Pancreas (tissue), 10 donors: ENCODE measurements around the gene NKD1. TPM values are rescaled to one million over a fixed set of nuclear protein-coding genes. Genes with fewer than 3 reads are reported as not detected.

ENCODE experiments used
- ATAC-seq, 4 donors: fragments of 200-7000 bp; cut with Tn5 transposase; one replicate each; pipeline versions ENCODE4 v1.8.0 to v1.9.1; 2020; ENCODE audit warnings: mild to moderate bottlenecking in 4 of 4, moderate library complexity in 4 of 4
- DNase-seq, 6 donors: peaks; one replicate each; pipeline ENCODE4 v3.0.0-alpha.2; 2020
- FAIRE-seq: peaks from 2 replicates; lab custom pipeline; 2012; peaks lifted over from hg19 to GRCh38; lab: Jason Lieb, UNC
- H3K27ac ChIP-seq, 4 donors: fragments of 200-600 bp; sonication (generic); 1 replicate in 3 of 4; 2 replicates in 1 of 4; pipeline versions ENCODE4 v1.5.0 to v1.8.0; 2020
- H3K27me3 ChIP-seq, 4 donors: fragments of 200-600 bp; one replicate each; pipeline ENCODE4 v1.8.0; 2021
- H3K36me3 ChIP-seq, 3 donors: fragments of 200-600 bp; sonication (generic) in 1 of 3; one replicate each; pipeline versions ENCODE4 v1.5.0 to v1.8.0; 2020 to 2021
- H3K4me1 ChIP-seq, 3 donors: fragments of 200-600 bp; one replicate each; pipeline ENCODE4 v1.8.0; 2021
- H3K4me3 ChIP-seq, 4 donors: fragments of 200-600 bp; sonication (generic) in 2 of 4; one replicate each; pipeline versions ENCODE4 v1.5.0 to v1.8.0; 2020 to 2021
- H3K9me3 ChIP-seq, 4 donors: fragments of 200-600 bp; one replicate each; pipeline ENCODE4 v1.8.0; 2021
- WGBS, 2 donors: extraction: QIAGEN DNeasy Blood & Tissue Kit; methylation state at CpG; one replicate each; pipeline ENCODE4 v1.1.7; 2013; 5-methylcytosine and 5-hydroxymethylcytosine counted together
- intact Hi-C, 3 donors: fragments of 100-400 bp; cut with DNase I; formaldehyde crosslinking; loops; one replicate each; pipeline versions ENCODE4 v1.11.1 to v1.14.2; 2022
- polyA plus RNA-seq, 2 donors: library from polyadenylated mRNA; stranded (reverse); fragments of 200-250 nt; gene quantifications; one replicate each; pipeline ENCODE4 v1.2.3, GENCODE V29; 2013
- total RNA-seq, 6 donors: library from RNA; stranded (reverse); fragmentation: NEBNext Ultra II Directional in 4 of 6; extraction: Animal tissue kit (Norgen Biotek cat#: 25700) in 4 of 6; gene quantifications; one replicate each; pipeline versions ENCODE4 v1.2.1 to v1.2.4, GENCODE V29; 2021 to 2023
- TF ChIP-seq, protein P1 (sequence below), 4 donors: fragments of 200-600 bp; sonication (generic) in 3 of 4; IDR thresholded peaks; one replicate each; pipeline versions ENCODE4 v1.5.0 to v1.8.0; 2021; ENCODE audit warnings: antibody characterized with exemption in 4 of 4
- donor health status: healthy with polysubstance abuse.
- donor health status: DM: no; HTN: no; CAD: no; lungs with moderate emphysema.
- donor health status: DM: no; HTN: no; CAD: no.
- donor health status: control.
- donor health status: control.
- donor health status: Bipolar disorder and iron deficiency.
- donor health status: DM: yes; HTN: yes; CAD: no.
- donor health status: DM: no; HTN: no; CAD: no.
- donor health status: DM: no; HTN: no; CAD: no.
- donor health status: DM: yes; HTN: yes; CAD: no.

Gene NKD1
- total and polyA plus RNA-seq, 8 donors, result 0.45 to 5.8 (median 4.4) TPM

DNA sequence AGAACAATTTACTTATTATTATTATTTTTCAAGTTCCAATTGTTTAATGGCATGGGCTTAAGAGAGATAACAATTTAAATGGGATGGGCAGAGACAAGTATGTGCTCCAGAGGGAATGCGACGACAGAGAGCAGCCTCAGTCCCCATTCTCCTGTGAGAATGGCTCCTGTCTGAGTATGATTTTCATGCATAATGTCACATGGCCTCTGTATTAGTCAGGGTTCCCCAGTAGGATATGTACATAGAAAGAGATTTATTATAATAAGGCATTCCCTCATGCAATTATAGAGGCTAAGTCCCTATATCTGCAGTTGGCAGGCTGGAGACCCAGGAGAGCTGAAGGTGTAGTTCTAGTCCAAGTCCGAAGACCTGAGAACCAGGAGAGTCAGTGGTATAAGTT, 22.9 kb upstream of the NKD1 start:
- Histone ChIP-seq H3K27me3 (no peaks in the 10 kb centered on the region), H3K4me1 (peaks cover 0 to 2% (median 0%) of the 10 kb centered on the region in 3 donors), H3K9me3 (no peaks in the 10 kb centered on the region), H3K4me3 (no peak overlapping the region), H3K27ac (no peak overlapping the region), H3K36me3 (no peaks in the 10 kb centered on the region)
- intact Hi-C loops, result no loop called here
- ATAC-seq, result no peak
- WGBS, 2 donors, result 88 to 90% methylated on average over 3 of the region's 3 CpGs
- TF ChIP-seq, protein P1, sequence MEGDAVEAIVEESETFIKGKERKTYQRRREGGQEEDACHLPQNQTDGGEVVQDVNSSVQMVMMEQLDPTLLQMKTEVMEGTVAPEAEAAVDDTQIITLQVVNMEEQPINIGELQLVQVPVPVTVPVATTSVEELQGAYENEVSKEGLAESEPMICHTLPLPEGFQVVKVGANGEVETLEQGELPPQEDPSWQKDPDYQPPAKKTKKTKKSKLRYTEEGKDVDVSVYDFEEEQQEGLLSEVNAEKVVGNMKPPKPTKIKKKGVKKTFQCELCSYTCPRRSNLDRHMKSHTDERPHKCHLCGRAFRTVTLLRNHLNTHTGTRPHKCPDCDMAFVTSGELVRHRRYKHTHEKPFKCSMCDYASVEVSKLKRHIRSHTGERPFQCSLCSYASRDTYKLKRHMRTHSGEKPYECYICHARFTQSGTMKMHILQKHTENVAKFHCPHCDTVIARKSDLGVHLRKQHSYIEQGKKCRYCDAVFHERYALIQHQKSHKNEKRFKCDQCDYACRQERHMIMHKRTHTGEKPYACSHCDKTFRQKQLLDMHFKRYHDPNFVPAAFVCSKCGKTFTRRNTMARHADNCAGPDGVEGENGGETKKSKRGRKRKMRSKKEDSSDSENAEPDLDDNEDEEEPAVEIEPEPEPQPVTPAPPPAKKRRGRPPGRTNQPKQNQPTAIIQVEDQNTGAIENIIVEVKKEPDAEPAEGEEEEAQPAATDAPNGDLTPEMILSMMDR (IDR thresholded peaks at IDR 0.05), result no peak
- FAIRE-seq, result no peak
- no peak for DNase-seq

DNA sequence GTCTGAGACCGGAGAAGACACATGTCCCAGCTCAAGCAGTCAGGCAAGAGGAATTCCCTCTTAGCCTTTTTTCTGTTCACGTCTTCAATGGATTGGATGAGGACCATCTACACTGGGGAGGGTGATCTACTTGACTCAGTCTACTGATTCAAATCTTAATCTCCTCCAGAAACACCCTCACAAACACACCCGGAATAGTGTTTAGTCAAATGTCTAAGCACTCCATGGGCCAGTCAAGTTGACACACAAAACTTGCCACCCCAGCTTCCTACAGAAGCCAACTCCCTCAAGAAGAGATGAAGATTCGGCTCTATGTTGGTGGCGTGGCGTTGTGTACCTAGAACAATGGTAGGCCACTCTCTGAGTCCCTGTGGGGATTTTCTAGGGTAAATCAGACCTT, 22.5 kb upstream of the NKD1 start:
- Histone ChIP-seq H3K36me3 (no peaks in the 10 kb centered on the region), H3K27ac (no peak overlapping the region), H3K4me1 (peaks cover 0 to 5% (median 0%) of the 10 kb centered on the region in 3 donors), H3K4me3 (no peak overlapping the region), H3K27me3 (no peaks in the 10 kb centered on the region), H3K9me3 (no peaks in the 10 kb centered on the region)
- no peak for FAIRE-seq
- TF ChIP-seq, protein P1 (IDR thresholded peaks at IDR 0.05), result no peak
- 85 to 88% methylated on average over 6 of the region's 6 CpGs for WGBS, 2 donors
- intact Hi-C loops, result no loop called here
- no peak for ATAC-seq
- no peak for DNase-seq

DNA sequence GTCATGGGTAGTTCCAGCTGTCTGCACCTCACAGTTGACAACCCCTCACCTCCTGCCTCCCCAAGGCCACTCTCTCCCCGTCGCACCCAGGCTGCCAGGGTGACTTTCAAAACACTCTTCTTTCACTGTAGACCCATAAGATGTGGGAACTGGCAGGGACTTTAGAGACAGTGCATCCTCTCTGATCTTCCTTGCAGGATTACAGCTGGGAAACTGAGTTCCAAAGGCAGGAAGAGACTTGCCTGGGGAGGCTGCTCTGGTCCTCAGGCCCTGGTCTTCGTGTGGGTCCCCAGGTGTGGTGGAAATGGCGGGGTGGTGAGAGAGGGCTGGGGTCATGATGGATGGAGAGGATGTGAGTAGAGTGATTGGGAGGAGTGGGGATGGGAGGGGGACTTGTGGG, 21.9 kb upstream of the NKD1 start:
- H3K4me1 ChIP-seq, result peaks cover 0 to 5% (median 0%) of the 10 kb centered on the region in 3 donors
- H3K4me3 ChIP-seq, result no peak overlapping the region
- H3K9me3 ChIP-seq, result no peaks in the 10 kb centered on the region
- no peaks in the 10 kb centered on the region for H3K36me3 ChIP-seq
- 65 to 74% methylated on average over 4 of the region's 4 CpGs for WGBS, 2 donors
- intact Hi-C loops, result no loop called here
- DNase-seq (peak in 1 of 6 donors; percentile 5), FAIRE-seq (no peak), ATAC-seq (no peak)
- no peaks in the 10 kb centered on the region for H3K27me3 ChIP-seq
- no peak overlapping the region for H3K27ac ChIP-seq
- TF ChIP-seq, protein P1 (IDR thresholded peaks at IDR 0.05), result no peak

DNA sequence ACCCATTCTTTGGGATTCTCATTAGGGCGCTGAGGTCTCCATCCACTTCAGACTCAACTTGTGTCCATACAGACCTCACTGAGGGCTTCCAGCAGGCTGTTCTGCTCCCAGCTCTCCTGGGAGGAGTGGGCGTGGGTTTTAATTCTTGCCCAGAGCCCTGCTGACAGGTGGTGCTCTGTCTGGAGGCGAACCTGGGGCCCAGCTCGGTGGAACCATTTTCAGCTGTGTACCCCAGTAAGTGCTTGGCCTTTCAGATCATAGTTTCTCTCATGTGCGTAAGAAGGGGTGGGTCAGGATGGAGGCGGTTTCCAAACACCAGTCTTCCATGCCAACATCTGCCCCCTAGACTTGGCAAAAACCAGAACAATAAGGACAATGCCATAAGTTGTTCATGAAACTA, 21.4 kb upstream of the NKD1 start:
- ATAC-seq (no peak), DNase-seq (peak in 1 of 6 donors; percentile 5), FAIRE-seq (no peak)
- Histone ChIP-seq H3K9me3 (no peaks in the 10 kb centered on the region), H3K36me3 (no peaks in the 10 kb centered on the region), H3K4me1 (peaks cover 0 to 5% (median 0%) of the 10 kb centered on the region in 3 donors), H3K27ac (no peak overlapping the region), H3K4me3 (no peak overlapping the region), H3K27me3 (no peaks in the 10 kb centered on the region)
- TF ChIP-seq, protein P1 (IDR thresholded peaks at IDR 0.05), result no peak
- intact Hi-C loops, result no loop called here
- WGBS, 2 donors, result 86 to 90% methylated on average over 6 of the region's 6 CpGs

DNA sequence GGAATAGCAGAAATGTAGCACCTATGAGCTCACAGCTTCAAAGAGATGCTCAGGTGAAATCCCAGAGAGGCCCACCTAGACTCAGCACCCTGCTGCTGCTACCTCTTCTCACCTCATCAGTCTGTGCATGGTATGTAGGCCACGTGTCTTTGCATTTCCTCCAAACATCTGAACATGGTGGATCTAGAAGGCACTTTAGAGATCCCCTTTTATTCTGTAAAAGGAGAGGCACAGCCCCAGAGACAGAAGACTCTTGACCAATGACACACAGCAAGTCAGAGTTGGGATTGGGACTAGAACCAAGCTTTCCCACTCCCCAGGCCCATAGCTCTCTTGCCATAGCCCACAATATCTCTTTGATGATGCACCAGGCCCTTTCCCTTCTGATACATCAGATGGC, 19.4 kb upstream of the NKD1 start:
- Histone ChIP-seq H3K36me3 (no peaks in the 10 kb centered on the region), H3K27ac (no peak overlapping the region), H3K4me3 (no peak overlapping the region), H3K9me3 (no peaks in the 10 kb centered on the region), H3K4me1 (peaks cover 0 to 5% (median 0%) of the 10 kb centered on the region in 3 donors), H3K27me3 (no peaks in the 10 kb centered on the region)
- 68 to 69% methylated on average over 1 of the region's 1 CpG for WGBS, 2 donors
- peak in 1 of 6 donors; percentile 0 for DNase-seq
- intact Hi-C loops, result no loop called here
- no peak for FAIRE-seq
- no peak for ATAC-seq
- TF ChIP-seq, protein P1 (IDR thresholded peaks at IDR 0.05), result no peak
